Measurements from ENCODE around the gene MAN2A1. TPM values are rescaled to one million over a fixed set of nuclear protein-coding genes. Genes with fewer than 3 reads are reported as not detected.

The MAN2A1 gene
- total RNA-seq, 1 experiment from 2014 or later, result 78.0 TPM

DNA sequence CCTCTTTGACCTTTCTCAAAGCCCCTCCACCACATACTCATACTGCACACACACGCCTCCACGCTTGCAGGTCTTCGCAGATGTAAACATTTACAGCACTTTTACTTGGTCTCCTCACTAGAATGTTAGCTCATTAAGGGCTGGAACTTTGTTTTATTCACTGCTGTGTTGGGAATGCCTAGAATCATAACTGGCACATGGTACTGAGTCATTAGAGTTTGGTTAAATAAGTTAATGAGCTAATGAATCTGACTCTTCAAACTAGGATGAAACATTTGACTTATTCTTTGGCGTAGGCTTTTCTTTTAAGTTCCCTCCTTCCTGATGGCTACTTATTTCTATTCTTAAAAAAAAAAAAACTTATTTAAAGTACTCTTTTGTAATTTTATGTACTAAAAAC, 28.9 kb downstream of the MAN2A1 start:
- H2BK20ac ChIP-seq (ENCODE audit: low read depth, low read length, poor library complexity, severe bottlenecking), result no peak overlapping the region
- no peak overlapping the region for H3K4me2 ChIP-seq (ENCODE audit: insufficient read depth, insufficient read length, low read length)
- H4K8ac ChIP-seq (replicated peaks; ENCODE audit: insufficient read length, low read depth, low read length), result no peak overlapping the region
- no peak overlapping the region for H3K27ac ChIP-seq (ENCODE audit: insufficient read length, low read depth, low read length)
- peaks cover 2% of the 10 kb centered on the region; the same call in 1 of the 2 replicates for H3K4me1 ChIP-seq (ENCODE audit: insufficient read depth, low read length)
- no peaks in the 10 kb centered on the region for H3K23me2 ChIP-seq (ENCODE audit: insufficient read length, low read depth, low read length, poor library complexity, severe bottlenecking)
- no peak overlapping the region for H3K14ac ChIP-seq (ENCODE audit: insufficient read depth, low read length)
- Mint-ChIP-seq H3K4me1 (peaks cover 15 to 24% of the 10 kb centered on the region in 2 experiments), H3K27ac (no peak overlapping the region; a peak in 2 of 7 replicates), H3K36me3 (ENCODE audit: insufficient read depth in 1 of 3, low read depth in 3 of 3) (peaks cover 4 to 38% (median 28%) of the 10 kb centered on the region in 3 experiments; a peak in 6 of 7 replicates), H3K27me3 (ENCODE audit: low read depth) (no peaks in the 10 kb centered on the region), H3K9me3 (no peaks in the 10 kb centered on the region), H3K4me3 (no peak overlapping the region)
- no peak overlapping the region for H4K91ac ChIP-seq (ENCODE audit: insufficient read length, low read depth, low read length)
- H2BK15ac ChIP-seq (ENCODE audit: low read depth, low read length), result no peak overlapping the region
- H2BK5ac ChIP-seq (ENCODE audit: insufficient read length, low read length), result no peak overlapping the region
- H3K27me3 ChIP-seq (ENCODE audit: insufficient read depth, low read length), result no peaks in the 10 kb centered on the region
- no peak overlapping the region for H4K5ac ChIP-seq (ENCODE audit: insufficient read length, low read depth, low read length)
- WGBS (ENCODE audit: extremely low coverage, insufficient read length, low lambda C conversion rate), result no CpG with 5 or more reads among the region's 4 CpGs
- H3K9ac ChIP-seq (ENCODE audit: extremely low read depth, insufficient read length, low read length), result no peak overlapping the region
- H2AK5ac ChIP-seq (ENCODE audit: insufficient read length, low read length), result no peak overlapping the region
- no peak overlapping the region for H3K4ac ChIP-seq (ENCODE audit: low read depth, low read length)
- no peak overlapping the region for H2BK12ac ChIP-seq (ENCODE audit: insufficient read length, low read depth, low read length)
- H3K79me2 ChIP-seq (ENCODE audit: insufficient read depth, low read length), result no peaks in the 10 kb centered on the region
- H3K79me1 ChIP-seq (ENCODE audit: insufficient read depth, low read depth, low read length, poor library complexity, severe bottlenecking), result no peaks in the 10 kb centered on the region
- H4K20me1 ChIP-seq (ENCODE audit: control insufficient read depth, insufficient read depth, insufficient read length), result no peaks in the 10 kb centered on the region
- no peak overlapping the region for H2AFZ ChIP-seq (ENCODE audit: low read length)
- H3T11ph ChIP-seq (ENCODE audit: low read length), result no peak overlapping the region
- TF ChIP-seq CTCF (conservative IDR thresholded peaks at IDR 0.05), result no peak
- no peak overlapping the region for H3K18ac ChIP-seq (ENCODE audit: insufficient read length, low read depth, low read length)
- no peak overlapping the region for H2BK120ac ChIP-seq (ENCODE audit: low read depth, low read length, poor library complexity, severe bottlenecking)
- peak overlapping the region; percentile 83 for H3K23ac ChIP-seq (ENCODE audit: insufficient read length, low read depth, low read length)
- no peaks in the 10 kb centered on the region for H3K9me3 ChIP-seq (ENCODE audit: control insufficient read depth, low read depth, low read length)
- no peak for DNase-seq
- no peak overlapping the region for H3K56ac ChIP-seq (ENCODE audit: insufficient read length, low read depth, low read length)

All from H9 (cell line).